ENCODE measurements around the gene PAGE2.
"Not testable (repeated sequence)": the region's sequence is repeated elsewhere in the genome, so short reads cannot be mapped to it uniquely, and the experiment has no call there.

PAGE2 gene

GRCh38 chrX:55098691-55099090 lies 9.9 kb downstream of the PAGE2 start:
- H3K36me3 ChIP-seq (ENCODE audit: control insufficient read depth, insufficient read depth, low read length) = no peaks in the 10 kb centered on the region
- no peak for DNase-seq
- H3K27me3 ChIP-seq (replicated peaks; ENCODE audit: control insufficient read depth, insufficient read depth, low read length, poor library complexity, severe bottlenecking) = no peaks in the 10 kb centered on the region
- no peak overlapping the region for H3K4me3 ChIP-seq (ENCODE audit: insufficient read depth, low read depth, low read length, poor library complexity, severe bottlenecking)
- no peaks in the 10 kb centered on the region for H3K9me3 ChIP-seq (ENCODE audit: control insufficient read depth, low read length)
- H3K27ac ChIP-seq (ENCODE audit: insufficient read depth, low read length, poor library complexity, severe bottlenecking) = no peak overlapping the region
- H3K4me1 ChIP-seq (ENCODE audit: control insufficient read depth, insufficient read depth, low read length, poor library complexity, severe bottlenecking) = no peaks in the 10 kb centered on the region

GRCh38 chrX:55099162-55099561 lies 10.3 kb downstream of the PAGE2 start:
- no peaks in the 10 kb centered on the region for H3K27me3 ChIP-seq (replicated peaks; ENCODE audit: control insufficient read depth, insufficient read depth, low read length, poor library complexity, severe bottlenecking)
- no peak overlapping the region for H3K4me3 ChIP-seq (ENCODE audit: insufficient read depth, low read depth, low read length, poor library complexity, severe bottlenecking)
- no peaks in the 10 kb centered on the region for H3K36me3 ChIP-seq (ENCODE audit: control insufficient read depth, insufficient read depth, low read length)
- no peaks in the 10 kb centered on the region for H3K4me1 ChIP-seq (ENCODE audit: control insufficient read depth, insufficient read depth, low read length, poor library complexity, severe bottlenecking)
- no peak for DNase-seq
- H3K9me3 ChIP-seq (ENCODE audit: control insufficient read depth, low read length) = no peaks in the 10 kb centered on the region
- no peak overlapping the region for H3K27ac ChIP-seq (ENCODE audit: insufficient read depth, low read length, poor library complexity, severe bottlenecking)

GRCh38 chrX:55102754-55103153 lies 13.9 kb downstream of the PAGE2 start:
- DNase-seq = no peak
- H3K27ac ChIP-seq (ENCODE audit: insufficient read depth, low read length, poor library complexity, severe bottlenecking) = no peak overlapping the region
- H3K27me3 ChIP-seq (replicated peaks; ENCODE audit: control insufficient read depth, insufficient read depth, low read length, poor library complexity, severe bottlenecking) = no peaks in the 10 kb centered on the region

GRCh38 chrX:55107262-55107661 lies 18.4 kb downstream of the PAGE2 start:
- Histone ChIP-seq H3K27ac (ENCODE audit: insufficient read depth, low read length, poor library complexity, severe bottlenecking) (no peak overlapping the region), H3K4me3 (ENCODE audit: insufficient read depth, low read depth, low read length, poor library complexity, severe bottlenecking) (no peak overlapping the region), H3K36me3 (ENCODE audit: control insufficient read depth, insufficient read depth, low read length) (no peaks in the 10 kb centered on the region), H3K9me3 (ENCODE audit: control insufficient read depth, low read length) (no peaks in the 10 kb centered on the region), H3K4me1 (ENCODE audit: control insufficient read depth, insufficient read depth, low read length, poor library complexity, severe bottlenecking) (no peaks in the 10 kb centered on the region), H3K27me3 (replicated peaks; ENCODE audit: control insufficient read depth, insufficient read depth, low read length, poor library complexity, severe bottlenecking) (no peaks in the 10 kb centered on the region)
- DNase-seq = no peak

More at GRCh38 chrX:55102754-55103153, 13.9 kb downstream of the PAGE2 start:
- Histone ChIP-seq H3K4me3 (ENCODE audit: insufficient read depth, low read depth, low read length, poor library complexity, severe bottlenecking) (no peak overlapping the region), H3K4me1 (ENCODE audit: control insufficient read depth, insufficient read depth, low read length, poor library complexity, severe bottlenecking) (no peaks in the 10 kb centered on the region), H3K36me3 (ENCODE audit: control insufficient read depth, insufficient read depth, low read length) (no peaks in the 10 kb centered on the region), H3K9me3 (ENCODE audit: control insufficient read depth, low read length) (no peaks in the 10 kb centered on the region)

GRCh38 chrX:55107911-55108310 lies 19.1 kb downstream of the PAGE2 start:
- no peak for DNase-seq
- H3K27me3 ChIP-seq (replicated peaks; ENCODE audit: control insufficient read depth, insufficient read depth, low read length, poor library complexity, severe bottlenecking) = no peaks in the 10 kb centered on the region
- H3K27ac ChIP-seq (ENCODE audit: insufficient read depth, low read length, poor library complexity, severe bottlenecking) = no peak overlapping the region
- H3K4me3 ChIP-seq (ENCODE audit: insufficient read depth, low read depth, low read length, poor library complexity, severe bottlenecking) = no peak overlapping the region
- no peaks in the 10 kb centered on the region for H3K4me1 ChIP-seq (ENCODE audit: control insufficient read depth, insufficient read depth, low read length, poor library complexity, severe bottlenecking)
- no peaks in the 10 kb centered on the region for H3K9me3 ChIP-seq (ENCODE audit: control insufficient read depth, low read length)
- no peaks in the 10 kb centered on the region for H3K36me3 ChIP-seq (ENCODE audit: control insufficient read depth, insufficient read depth, low read length)

GRCh38 chrX:55109306-55109705 lies 20.5 kb downstream of the PAGE2 start:
- H3K36me3 ChIP-seq (ENCODE audit: control insufficient read depth, insufficient read depth, low read length) = no peaks in the 10 kb centered on the region
- H3K4me1 ChIP-seq (ENCODE audit: control insufficient read depth, insufficient read depth, low read length, poor library complexity, severe bottlenecking) = no peaks in the 10 kb centered on the region
- no peak overlapping the region for H3K27ac ChIP-seq (ENCODE audit: insufficient read depth, low read length, poor library complexity, severe bottlenecking)
- H3K27me3 ChIP-seq (replicated peaks; ENCODE audit: control insufficient read depth, insufficient read depth, low read length, poor library complexity, severe bottlenecking) = no peaks in the 10 kb centered on the region
- DNase-seq = no peak
- no peak overlapping the region for H3K4me3 ChIP-seq (ENCODE audit: insufficient read depth, low read depth, low read length, poor library complexity, severe bottlenecking)
- H3K9me3 ChIP-seq (ENCODE audit: control insufficient read depth, low read length) = no peaks in the 10 kb centered on the region

GRCh38 chrX:55111578-55112254 lies 22.9 kb downstream of the PAGE2 start:
- no peaks in the 10 kb centered on the region for H3K27me3 ChIP-seq (replicated peaks; ENCODE audit: control insufficient read depth, insufficient read depth, low read length, poor library complexity, severe bottlenecking)
- H3K9me3 ChIP-seq (ENCODE audit: control insufficient read depth, low read length) = no peaks in the 10 kb centered on the region
- no peak for DNase-seq
- H3K4me1 ChIP-seq (ENCODE audit: control insufficient read depth, insufficient read depth, low read length, poor library complexity, severe bottlenecking) = no peaks in the 10 kb centered on the region
- H3K27ac ChIP-seq (ENCODE audit: insufficient read depth, low read length, poor library complexity, severe bottlenecking) = no peak overlapping the region
- no peak overlapping the region for H3K4me3 ChIP-seq (ENCODE audit: insufficient read depth, low read depth, low read length, poor library complexity, severe bottlenecking)
- no peaks in the 10 kb centered on the region for H3K36me3 ChIP-seq (ENCODE audit: control insufficient read depth, insufficient read depth, low read length)

- H3K27me3 ChIP-seq (replicated peaks; ENCODE audit: control insufficient read depth, insufficient read depth, low read length, poor library complexity, severe bottlenecking); DNase-seq; H3K27ac ChIP-seq (ENCODE audit: insufficient read depth, low read length, poor library complexity, severe bottlenecking): not testable (repeated sequence)
These were observed 27.8 kb downstream of the PAGE2 start for GRCh38 chrX:55116589-55116988.

GRCh38 chrX:55118574-55118973 lies 29.8 kb downstream of the PAGE2 start:
- Histone ChIP-seq H3K27ac (ENCODE audit: insufficient read depth, low read length, poor library complexity, severe bottlenecking) (no peak overlapping the region), H3K4me1 (ENCODE audit: control insufficient read depth, insufficient read depth, low read length, poor library complexity, severe bottlenecking) (peaks cover 8% of the 10 kb centered on the region), H3K36me3 (ENCODE audit: control insufficient read depth, insufficient read depth, low read length) (no peaks in the 10 kb centered on the region), H3K9me3 (ENCODE audit: control insufficient read depth, low read length) (no peaks in the 10 kb centered on the region), H3K4me3 (ENCODE audit: insufficient read depth, low read depth, low read length, poor library complexity, severe bottlenecking) (no peak overlapping the region), H3K27me3 (replicated peaks; ENCODE audit: control insufficient read depth, insufficient read depth, low read length, poor library complexity, severe bottlenecking) (no peaks in the 10 kb centered on the region)
- DNase-seq = no peak

More at GRCh38 chrX:55116589-55116988, 27.8 kb downstream of the PAGE2 start:
- not testable (repeated sequence) for H3K9me3 ChIP-seq (ENCODE audit: control insufficient read depth, low read length); H3K4me3 ChIP-seq (ENCODE audit: insufficient read depth, low read depth, low read length, poor library complexity, severe bottlenecking); H3K4me1 ChIP-seq (ENCODE audit: control insufficient read depth, insufficient read depth, low read length, poor library complexity, severe bottlenecking); H3K36me3 ChIP-seq (ENCODE audit: control insufficient read depth, insufficient read depth, low read length)

- Histone ChIP-seq H3K9me3 (ENCODE audit: control insufficient read depth, low read length) (no peaks in the 10 kb centered on the region), H3K36me3 (ENCODE audit: control insufficient read depth, insufficient read depth, low read length) (no peaks in the 10 kb centered on the region), H3K4me3 (ENCODE audit: insufficient read depth, low read depth, low read length, poor library complexity, severe bottlenecking) (no peak overlapping the region), H3K4me1 (ENCODE audit: control insufficient read depth, insufficient read depth, low read length, poor library complexity, severe bottlenecking) (peaks cover 8% of the 10 kb centered on the region), H3K27me3 (replicated peaks; ENCODE audit: control insufficient read depth, insufficient read depth, low read length, poor library complexity, severe bottlenecking) (no peaks in the 10 kb centered on the region), H3K27ac (ENCODE audit: insufficient read depth, low read length, poor library complexity, severe bottlenecking) (no peak overlapping the region)
- no peak for DNase-seq
These were observed 30.5 kb downstream of the PAGE2 start for GRCh38 chrX:55119271-55119670.
